Gastroesophageal sphincter (tissue), 4 donors: ENCODE measurements around the gene TSC22D3. TPM values are rescaled to one million over a fixed set of nuclear protein-coding genes. Genes with fewer than 3 reads are reported as not detected.

Experiments used
- ATAC-seq: fragments of 150-250 bp; one replicate; pipeline ENCODE4 v1.9.1; 2016; ENCODE audit warnings: mild to moderate bottlenecking, moderate library complexity
- H3K27ac ChIP-seq, 4 donors: fragments of 200-600 bp; sonication (generic) in 3 of 4; 1 replicate in 3 of 4; 2 replicates in 1 of 4; pipeline ENCODE4 v1.5.1; 2016 to 2019
- H3K27me3 ChIP-seq: fragments of 200-600 bp; sonication (generic); one replicate; pipeline ENCODE4 v1.5.1; 2019
- H3K36me3 ChIP-seq, 2 donors: fragments of 200-600 bp; sonication (generic); one replicate each; pipeline ENCODE4 v1.5.1; 2019; ENCODE audit warnings: control low read depth in 1 of 2
- H3K4me1 ChIP-seq, 3 donors: fragments of 200-600 bp; sonication (generic); 1 replicate in 2 of 3; 2 replicates in 1 of 3; pipeline ENCODE4 v1.5.1; 2016 to 2019; ENCODE audit warnings: control low read depth in 2 of 3
- H3K4me3 ChIP-seq, 2 donors: fragments of 200-600 bp; sonication (generic); one replicate each; pipeline ENCODE4 v1.5.1; 2019; ENCODE audit warnings: mild to moderate bottlenecking in 1 of 2, moderate library complexity in 1 of 2
- H3K9me3 ChIP-seq, 3 donors: fragments of 200-600 bp; sonication (generic); one replicate each; pipeline ENCODE4 v1.5.1; 2017 to 2019; ENCODE audit warnings: control low read depth in 2 of 3
- CTCF ChIP-seq, 4 experiments: fragments of 200-600 bp in 2 of 4; fragments of 450-650 bp in 2 of 4; sonication (generic) in 1 of 4; IDR thresholded peaks; one replicate each; pipeline ENCODE4 v1.5.1; 2017 to 2019; ENCODE audit warnings: antibody characterized with exemption in 4 of 4, mild to moderate bottlenecking in 2 of 4, moderate library complexity in 2 of 4
- EP300 ChIP-seq: sonication (generic); formaldehyde crosslinking; IDR thresholded peaks from one replicate; pipeline ENCODE4 v1.6.1; 2017; ENCODE audit warnings: antibody characterized with exemption, mild to moderate bottlenecking
- POLR2A ChIP-seq, 2 donors: fragments of 450-650 bp; IDR thresholded peaks; one replicate each; pipeline ENCODE4 v1.6.1; 2017; ENCODE audit warnings: antibody characterized with exemption in 2 of 2, mild to moderate bottlenecking in 2 of 2, moderate library complexity in 1 of 2
- POLR2AphosphoS5 ChIP-seq: sonication (generic); formaldehyde crosslinking; IDR thresholded peaks from one replicate; pipeline ENCODE4 v1.6.1; 2017; ENCODE audit warnings: antibody characterized with exemption
- WGBS, 2 donors: methylation state at CpG; one replicate each; pipeline ENCODE4 v1.1.5; 2018; ENCODE audit warnings: low coverage in 1 of 2; 5-methylcytosine and 5-hydroxymethylcytosine counted together
- total RNA-seq, 4 donors: library from RNA; depleted of rRNA; stranded (reverse); fragments of >200 nt; gene quantifications; one replicate each; pipeline ENCODE4 v1.1.0, GENCODE V29; 2016

The TSC22D3 gene
- total RNA-seq, 4 donors from 2014 or later = 561 to 849 (median 691) TPM

DNA sequence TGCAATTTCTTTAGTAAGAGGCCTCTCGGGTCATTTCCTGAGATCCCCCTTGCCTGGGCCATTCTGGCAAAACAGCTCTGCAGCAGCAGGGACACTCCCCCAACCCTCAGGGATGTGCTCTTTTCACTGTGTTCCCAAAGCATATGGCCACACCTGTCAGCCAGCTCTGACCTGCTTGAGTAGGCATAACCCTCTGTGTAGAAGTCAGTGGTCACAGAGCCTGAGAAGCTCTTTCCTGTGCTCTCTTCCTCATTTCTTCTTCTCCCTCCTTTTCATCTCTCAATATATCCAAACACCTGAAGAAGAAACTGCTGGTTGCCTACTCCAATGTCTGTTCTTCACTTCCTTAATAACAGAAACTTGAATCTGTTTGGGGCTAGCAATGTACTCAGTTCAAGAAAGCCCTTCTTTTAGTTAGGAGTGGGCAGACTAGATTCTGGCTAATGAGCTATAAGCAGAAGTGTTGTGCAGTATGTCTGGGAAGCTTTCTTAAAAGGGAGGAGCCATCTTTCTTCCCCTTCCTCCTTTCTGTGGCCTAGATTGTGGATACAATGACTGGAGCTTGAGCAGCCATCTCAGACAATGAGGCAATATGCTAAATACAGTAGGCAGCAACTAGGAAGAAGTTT, 74.0 kb downstream of the TSC22D3 start:
- no peaks in the 10 kb centered on the region for H3K27me3 ChIP-seq
- no peak overlapping the region for H3K4me3 ChIP-seq
- WGBS, 2 donors = no CpG with 5 or more reads among the region's 1 CpG
- H3K36me3 ChIP-seq = no peaks in the 10 kb centered on the region
- no peak for ATAC-seq
- peak overlapping the region in 3 of 4 donors; percentile 47 to 71 (median 68) for H3K27ac ChIP-seq
- H3K4me1 ChIP-seq = peaks cover 0 to 18% (median 3%) of the 10 kb centered on the region in 3 donors
- no peaks in the 10 kb centered on the region for H3K9me3 ChIP-seq
- no peak for TF ChIP-seq EP300
- TF ChIP-seq CTCF (IDR thresholded peaks at IDR 0.05) = no peak
- TF ChIP-seq POLR2A (IDR thresholded peaks at IDR 0.05) = no peak
- TF ChIP-seq POLR2AphosphoS5 = no peak

- no peaks in the 10 kb centered on the region for H3K9me3 ChIP-seq
- H3K4me1 ChIP-seq = peaks cover 0 to 18% (median 3%) of the 10 kb centered on the region in 3 donors
- H3K27ac ChIP-seq = peak overlapping the region; percentile 47 to 71 (median 66)
- H3K36me3 ChIP-seq = no peaks in the 10 kb centered on the region
- no peak overlapping the region for H3K4me3 ChIP-seq
- no peak for ATAC-seq
- H3K27me3 ChIP-seq = no peaks in the 10 kb centered on the region
- TF ChIP-seq EP300 (no peak), POLR2AphosphoS5 (no peak), CTCF (IDR thresholded peaks at IDR 0.05) (no peak), POLR2A (IDR thresholded peaks at IDR 0.05) (no peak)
Observed at GRCh38 chrX:107700790-107701189, 74.8 kb downstream of the TSC22D3 start.

DNA sequence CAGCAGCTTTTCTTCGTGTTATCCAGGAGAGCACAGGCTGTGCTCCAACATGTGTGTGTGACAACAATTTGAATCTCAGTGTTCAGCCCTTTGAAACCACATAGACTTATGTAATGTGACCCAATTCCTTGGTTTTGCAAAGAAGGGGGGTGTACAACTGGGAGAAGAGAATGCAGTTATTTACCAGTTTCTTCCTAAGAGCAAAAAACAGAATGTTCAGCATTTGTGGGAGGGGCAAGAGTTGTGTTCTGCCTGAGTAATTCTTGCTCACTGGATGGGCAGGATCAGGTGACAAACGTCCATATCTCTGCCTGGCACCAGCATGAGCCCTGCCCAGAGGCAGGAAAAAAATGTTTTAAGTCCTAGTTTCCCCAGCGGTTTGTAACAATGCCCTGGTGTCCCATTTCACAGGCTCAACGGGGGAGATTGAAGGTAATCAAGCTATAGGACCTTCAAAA, 75.2 kb downstream of the TSC22D3 start:
- TF ChIP-seq EP300 = no peak
- peak; percentile 82 for TF ChIP-seq POLR2AphosphoS5
- WGBS, 2 donors = 52 to 80% methylated on average over 1 to 2 of the region's 4 CpGs

DNA sequence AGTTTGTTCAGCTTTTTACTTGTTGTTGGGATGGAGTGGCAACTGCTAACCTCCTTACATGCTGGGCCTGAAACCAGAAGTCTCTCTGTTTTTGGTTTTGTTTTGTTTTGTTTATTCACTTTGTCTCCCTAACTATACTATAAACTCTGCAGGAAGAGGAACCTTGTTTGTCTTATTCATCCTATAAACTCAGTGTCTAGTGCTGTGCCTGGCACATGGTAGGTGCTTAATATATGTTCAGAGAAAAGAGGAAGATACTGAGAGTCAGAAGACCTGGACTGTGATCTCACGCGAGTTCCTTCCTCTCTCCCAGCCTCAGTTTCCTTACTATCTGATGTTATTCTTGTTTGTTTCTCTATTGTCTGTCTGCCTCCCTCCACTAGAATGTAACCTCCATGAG, 76.0 kb downstream of the TSC22D3 start:
- H3K9me3 ChIP-seq = no peaks in the 10 kb centered on the region
- no peaks in the 10 kb centered on the region for H3K27me3 ChIP-seq
- TF ChIP-seq POLR2A (IDR thresholded peaks at IDR 0.05) (no peak), POLR2AphosphoS5 (no peak), CTCF (IDR thresholded peaks at IDR 0.05) (no peak), EP300 (no peak)
- H3K4me3 ChIP-seq = no peak overlapping the region
- no peak for ATAC-seq
- 100% methylated on average over 2 of the region's 2 CpGs; no CpG with 5 or more reads in 1 of the 2 donors for WGBS, 2 donors
- peaks cover 0 to 18% (median 3%) of the 10 kb centered on the region in 3 donors for H3K4me1 ChIP-seq
- H3K36me3 ChIP-seq = no peaks in the 10 kb centered on the region
- H3K27ac ChIP-seq = peak overlapping the region; percentile 56 to 72 (median 66)

More for the DNA sequence above, 75.2 kb downstream of the TSC22D3 start:
- peak; percentile 95 for ATAC-seq
- H3K27ac ChIP-seq = peak overlapping the region; percentile 63 to 72 (median 70)
- no peaks in the 10 kb centered on the region for H3K9me3 ChIP-seq
- peaks cover 0 to 18% (median 3%) of the 10 kb centered on the region in 3 donors for H3K4me1 ChIP-seq
- no peak overlapping the region for H3K4me3 ChIP-seq
- no peaks in the 10 kb centered on the region for H3K27me3 ChIP-seq
- no peaks in the 10 kb centered on the region for H3K36me3 ChIP-seq

GRCh38 chrX:107691024-107691448, 84.6 kb downstream of the TSC22D3 start:
- TF ChIP-seq EP300 = no peak
- no peak for TF ChIP-seq CTCF (IDR thresholded peaks at IDR 0.05)
- TF ChIP-seq POLR2AphosphoS5 = no peak
- no peak for TF ChIP-seq POLR2A (IDR thresholded peaks at IDR 0.05)
- ATAC-seq = no peak
- no peaks in the 10 kb centered on the region for H3K4me1 ChIP-seq
- no peaks in the 10 kb centered on the region for H3K27me3 ChIP-seq
- no peak overlapping the region for H3K4me3 ChIP-seq
- H3K9me3 ChIP-seq = no peaks in the 10 kb centered on the region
- H3K27ac ChIP-seq = no peak overlapping the region
- whole genome bisulfite sequencing, 2 donors = 75 to 83% methylated on average over 3 to 5 of the region's 5 CpGs
- no peaks in the 10 kb centered on the region for H3K36me3 ChIP-seq
